WERI-Rb-1 (cell line): ENCODE data around the gene CSTPP1.

Experiments
- DNase-seq: peaks from one replicate; pipeline ENCODE4 v3.0.0-alpha.2; 2020
- H3K27ac ChIP-seq: fragments of 250-450 bp; sonication (Bioruptor Pico); 2 replicates; pipeline ENCODE4 v1.5.1; 2020; ENCODE audit warnings: mild to moderate bottlenecking, moderate library complexity
- H3K27me3 ChIP-seq: fragments of 250-450 bp; sonication (Bioruptor Pico); 2 replicates; pipeline ENCODE4 v1.5.1; 2021; ENCODE audit warnings: mild to moderate bottlenecking, low read depth, moderate library complexity; ENCODE audit not compliant: insufficient read depth, severe bottlenecking
- H3K36me3 ChIP-seq: fragments of 250-450 bp; sonication (Bioruptor Pico); 2 replicates; pipeline ENCODE4 v1.5.1; 2020; ENCODE audit warnings: mild to moderate bottlenecking, moderate library complexity
- H3K4me3 ChIP-seq: 2 replicates; pipeline ENCODE4 v1.5.1; 2011; ENCODE audit warnings: low read depth, mild to moderate bottlenecking, control low read depth, low read length
- H3K9me3 ChIP-seq: fragments of 250-450 bp; sonication (Bioruptor Pico); 2 replicates; pipeline ENCODE4 v1.5.1; 2021; ENCODE audit warnings: mild to moderate bottlenecking, moderate library complexity; ENCODE audit not compliant: severe bottlenecking
- CTCF ChIP-seq: IDR thresholded peaks from 2 replicates; pipeline ENCODE4 v1.5.1; 2011; ENCODE audit warnings: low read depth, mild to moderate bottlenecking, control low read depth, inconsistent platforms, low read length

CSTPP1 gene

GRCh38 chr11:46966773-46967172 lies 30.2 kb downstream of the CSTPP1 start:
- Histone ChIP-seq H3K4me3 (no peak overlapping the region), H3K36me3 (no peaks in the 10 kb centered on the region; the same call in 1 of the 2 replicates), H3K9me3 (no peaks in the 10 kb centered on the region), H3K27me3 (no peaks in the 10 kb centered on the region), H3K27ac (no peak overlapping the region)
- no peak for DNase-seq
- TF ChIP-seq CTCF, result no peak

- DNase-seq, result no peak
- H3K27ac ChIP-seq, result no peak overlapping the region
- H3K27me3 ChIP-seq, result no peaks in the 10 kb centered on the region
- no peak overlapping the region for H3K4me3 ChIP-seq
- no peaks in the 10 kb centered on the region for H3K36me3 ChIP-seq
- H3K9me3 ChIP-seq, result no peaks in the 10 kb centered on the region
- TF ChIP-seq CTCF, result no peak
Observed at GRCh38 chr11:46967962-46968361, 31.4 kb downstream of the CSTPP1 start.

GRCh38 chr11:46969379-46969778 lies 32.8 kb downstream of the CSTPP1 start:
- TF ChIP-seq CTCF, result no peak

GRCh38 chr11:46970913-46971625 lies 34.5 kb downstream of the CSTPP1 start:
- Histone ChIP-seq H3K27ac (no peak overlapping the region), H3K9me3 (no peaks in the 10 kb centered on the region), H3K4me3 (no peak overlapping the region), H3K36me3 (no peaks in the 10 kb centered on the region), H3K27me3 (no peaks in the 10 kb centered on the region)
- DNase-seq, result no peak
- TF ChIP-seq CTCF, result no peak

More at GRCh38 chr11:46969379-46969778, 32.8 kb downstream of the CSTPP1 start:
- Histone ChIP-seq H3K27ac (no peak overlapping the region), H3K36me3 (no peaks in the 10 kb centered on the region), H3K9me3 (no peaks in the 10 kb centered on the region), H3K27me3 (no peaks in the 10 kb centered on the region), H3K4me3 (no peak overlapping the region)
- DNase-seq, result no peak

- no peak for TF ChIP-seq CTCF
- Histone ChIP-seq H3K9me3 (no peaks in the 10 kb centered on the region), H3K27me3 (no peaks in the 10 kb centered on the region), H3K36me3 (no peaks in the 10 kb centered on the region), H3K27ac (no peak overlapping the region), H3K4me3 (no peak overlapping the region)
- DNase-seq, result no peak
Observed at GRCh38 chr11:46972343-46972742, 35.8 kb downstream of the CSTPP1 start.

GRCh38 chr11:46972821-46973220 lies 36.3 kb downstream of the CSTPP1 start:
- H3K27ac ChIP-seq, result no peak overlapping the region
- no peak overlapping the region for H3K4me3 ChIP-seq
- no peak for DNase-seq
- no peak for TF ChIP-seq CTCF
- no peaks in the 10 kb centered on the region for H3K27me3 ChIP-seq
- H3K36me3 ChIP-seq, result no peaks in the 10 kb centered on the region
- H3K9me3 ChIP-seq, result no peaks in the 10 kb centered on the region
